HepG2 (cell line): ENCODE results near the gene AEN. TPM values are rescaled to one million over a fixed set of nuclear protein-coding genes. Genes with fewer than 3 reads are reported as not detected.

Experiments
- ATAC-seq: fragments of 200-7000 bp; cut with Tn5 transposase; 3 replicates; pipeline ENCODE4 v1.9.1; 2020; ENCODE audit warnings: mild to moderate bottlenecking, moderate library complexity
- BruUV-seq: library from RNA; stranded (reverse); fragments of 400-500 nt; replicated peaks from 2 replicates; lab custom pipeline; 2021; lab: Mats Ljungman, UMichigan
- CTCF ChIA-PET: fragments of 300-600 bp; formaldehyde crosslinking; extraction: SDS; loops from one replicate; lab custom pipeline; 2021; ENCODE audit warnings: low total read pairs, inconsistent platforms, low intra/inter-chr PET ratio; lab: Yijun Ruan, JAX
- POLR2A ChIA-PET: fragments of 350-600 bp; sonication (Branson Sonifier 250); formaldehyde crosslinking; loops from one replicate; lab custom pipeline; 2020; ENCODE audit warnings: antibody characterized with exemption, inconsistent platforms; lab: Yijun Ruan, JAX
- DNase-seq: peaks from one replicate; pipeline ENCODE4 v3.0.0-alpha.2; 2015; ENCODE audit warnings: low spot score
- FAIRE-seq: peaks from 3 replicates; lab custom pipeline; 2011; peaks lifted over from hg19 to GRCh38; lab: Jason Lieb, UNC
- H2AFZ ChIP-seq: one replicate; pipeline ENCODE4 v1.6.1; 2011; ENCODE audit warnings: low read length, inconsistent platforms
- H3K27ac ChIP-seq: fragments of 300-600 bp; 3 replicates; pipeline ENCODE4 v1.8.0; 2011; ENCODE audit warnings: mixed run types, mild to moderate bottlenecking, mixed read lengths, low read length, inconsistent platforms; ENCODE audit not compliant: insufficient read depth; ENCODE audit errors: extremely low read length
- H3K27me3 ChIP-seq, 2 experiments: fragments of 200-600 bp in 1 of 2; 2 replicates in 1 of 2; 3 replicates in 1 of 2; pipeline versions ENCODE4 v1.6.0 to v1.8.0; 2011; ENCODE audit warnings: low read length in 2 of 2, mild to moderate bottlenecking in 2 of 2, moderate library complexity in 2 of 2, inconsistent platforms in 1 of 2; ENCODE audit not compliant: insufficient read depth in 2 of 2, control insufficient read depth in 1 of 2
- H3K36me3 ChIP-seq, 2 experiments: fragments of 200-600 bp in 1 of 2; replicated peaks in 1 of 2; 2 replicates in 1 of 2; 3 replicates in 1 of 2; pipeline versions ENCODE4 v1.5.1 to v1.8.0; 2011; ENCODE audit warnings: low read length in 2 of 2, inconsistent platforms in 1 of 2; ENCODE audit not compliant: insufficient read depth in 2 of 2, control insufficient read depth in 1 of 2
- H3K4me1 ChIP-seq: 2 replicates; pipeline ENCODE4 v1.5.1; 2012; ENCODE audit warnings: low read length, inconsistent platforms; ENCODE audit not compliant: insufficient read depth
- H3K4me2 ChIP-seq: 2 replicates; pipeline ENCODE4 v1.6.0; 2011; ENCODE audit warnings: low read depth, low read length, inconsistent platforms
- H3K4me3 ChIP-seq, 3 experiments: fragments of 200-600 bp in 1 of 3; sonication (generic), shearing (Covaris generic) in 1 of 3; replicated peaks in 1 of 3; 2 replicates each; pipeline ENCODE4 v1.5.1; 2011 to 2016; ENCODE audit warnings: low read length in 3 of 3, inconsistent platforms in 2 of 3, low read depth in 2 of 3, mild to moderate bottlenecking in 2 of 3, control low read depth in 1 of 3, mixed read lengths in 1 of 3; ENCODE audit not compliant: insufficient read depth in 1 of 3
- H3K79me2 ChIP-seq: one replicate; pipeline ENCODE4 v1.6.1; 2011; ENCODE audit warnings: low read length, inconsistent platforms; ENCODE audit not compliant: insufficient read depth
- H3K9ac ChIP-seq: 2 replicates; pipeline ENCODE4 v1.6.0; 2011; ENCODE audit warnings: mild to moderate bottlenecking, low read depth, low read length, inconsistent platforms; ENCODE audit not compliant: insufficient read depth
- H3K9me3 ChIP-seq: 2 replicates; pipeline ENCODE4 v1.5.1; 2012; ENCODE audit warnings: mild to moderate bottlenecking, low read length
- H4K20me1 ChIP-seq: 2 replicates; pipeline ENCODE4 v1.6.0; 2011; ENCODE audit warnings: inconsistent platforms, mild to moderate bottlenecking, low read length, moderate library complexity; ENCODE audit not compliant: insufficient read depth
- AGO2 ChIP-seq: fragments of 200-400 bp; formaldehyde crosslinking; optimal IDR thresholded peaks from 2 replicates; pipeline ENCODE3; 2017; ENCODE audit warnings: mild to moderate bottlenecking, low read depth, low read length, moderate library complexity
- EHMT2 ChIP-seq: fragments of 200-600 bp; sonication (generic); IDR thresholded peaks from 2 replicates; pipeline ENCODE4 v1.7.0; 2017; ENCODE audit warnings: antibody characterized with exemption, low read depth, low read length, borderline replicate concordance
- HDAC1 ChIP-seq: sonication (generic); formaldehyde crosslinking; IDR thresholded peaks from 2 replicates; pipeline ENCODE4 v1.5.1; 2020; ENCODE audit warnings: mild to moderate bottlenecking, missing genetic modification reagents
- MNT ChIP-seq: fragments of 450-650 bp; IDR thresholded peaks from 2 replicates; pipeline ENCODE4 v1.6.1; 2016
- RBFOX2 ChIP-seq: fragments of 200-400 bp; formaldehyde crosslinking; IDR thresholded peaks from 2 replicates; pipeline ENCODE4 v1.6.1; 2017; ENCODE audit warnings: low read depth, mild to moderate bottlenecking, low read length
- TAF15 ChIP-seq: fragments of 200-400 bp; formaldehyde crosslinking; IDR thresholded peaks from one replicate; pipeline ENCODE4 v1.6.1; 2018; ENCODE audit warnings: mild to moderate bottlenecking, low read depth, low read length; ENCODE audit not compliant: poor library complexity, severe bottlenecking
- TOE1 ChIP-seq: sonication (generic); formaldehyde crosslinking; IDR thresholded peaks from 2 replicates; pipeline ENCODE4 v1.4.0; 2020; ENCODE audit warnings: mild to moderate bottlenecking, missing genetic modification reagents
- ZNF256 ChIP-seq: sonication (generic); formaldehyde crosslinking; conservative IDR thresholded peaks from 2 replicates; pipeline ENCODE4 v1.4.0; 2020; ENCODE audit warnings: missing genetic modification reagents
- ZNF558 ChIP-seq: sonication (generic); formaldehyde crosslinking; IDR thresholded peaks from 2 replicates; pipeline ENCODE4 v1.9.0; 2022; ENCODE audit warnings: mild to moderate bottlenecking, missing genetic modification reagents, borderline replicate concordance
- ZNF687 ChIP-seq: sonication (generic); formaldehyde crosslinking; IDR thresholded peaks from 2 replicates; pipeline ENCODE4 v1.5.1; 2020; ENCODE audit warnings: mild to moderate bottlenecking, missing genetic modification reagents, moderate library complexity
- ZNF775 ChIP-seq: sonication (generic); formaldehyde crosslinking; IDR thresholded peaks from 2 replicates; pipeline ENCODE4 v1.4.0; 2020; ENCODE audit warnings: missing genetic modification reagents, mild to moderate bottlenecking, moderate library complexity, borderline replicate concordance
- ZNF839 ChIP-seq: sonication (generic); formaldehyde crosslinking; IDR thresholded peaks from 2 replicates; pipeline ENCODE4 v1.4.0; 2020; ENCODE audit warnings: missing genetic modification reagents, mild to moderate bottlenecking, borderline replicate concordance
- ZSCAN21 ChIP-seq: sonication (generic); formaldehyde crosslinking; IDR thresholded peaks from 2 replicates; pipeline ENCODE4 v1.8.0; 2022; ENCODE audit warnings: mild to moderate bottlenecking, missing genetic modification reagents, moderate library complexity, borderline replicate concordance
- WGBS: methylation state at CpG from one replicate; pipeline ENCODE4 v1.1.6; 2017; ENCODE audit warnings: low lambda C conversion rate; 5-methylcytosine and 5-hydroxymethylcytosine counted together
- in situ Hi-C: cut with HindIII; loops from 2 replicates; pipeline ENCODE4 v1.10.0; 2017; ENCODE audit warnings: low pct_unique_long_range_greater_than_20kb; ENCODE audit not compliant: extremely low pct_ligation_motif_present
- intact Hi-C: fragments of 100-400 bp; cut with micrococcal nuclease; formaldehyde crosslinking; loops from one replicate; pipeline ENCODE4 v1.10.0; 2022; ENCODE audit not compliant: unreplicated experiment
- polyA plus RNA-seq, 8 experiments: library from polyadenylated mRNA; depleted of rRNA in 3 of 8; stranded (reverse) in 7 of 8; unstranded in 1 of 8; fragments of >200 nt; fragmentation: Illumina TruSeq in 4 of 8; extraction: Trizol in 4 of 8; gene quantifications; 2 replicates each; pipeline versions ENCODE4 v1.2.1 to v1.2.3, GENCODE V29; 2011 to 2016; ENCODE audit warnings: low read depth in 4 of 8, missing spikeins in 1 of 8, mixed read lengths in 1 of 8; ENCODE audit not compliant: insufficient read depth in 1 of 8
- total RNA-seq, 5 experiments: library from RNA; depleted of rRNA; stranded (reverse); fragments of >200 nt; fragmentation: Illumina TruSeq; extraction: Trizol; gene quantifications; 2 replicates each; pipeline ENCODE4 v1.2.3, GENCODE V29; 2016; ENCODE audit warnings: low read depth in 1 of 5
- TF ChIP-seq, protein P1 (sequence below): sonication (generic); formaldehyde crosslinking; IDR thresholded peaks from 2 replicates; pipeline ENCODE4 v1.5.1; 2020; ENCODE audit warnings: missing genetic modification reagents, mild to moderate bottlenecking, borderline replicate concordance
- TF ChIP-seq, protein P2 (sequence below): IDR thresholded peaks from 2 replicates; pipeline ENCODE4 v1.6.1; 2016; ENCODE audit warnings: low read depth, control low read depth

The AEN gene
- total and polyA plus RNA-seq, 2 of the 13 experiments (the other 11 are each of a cell fraction or from before 2014, with no cell fraction given) = 51.3 to 118 TPM

DNA sequence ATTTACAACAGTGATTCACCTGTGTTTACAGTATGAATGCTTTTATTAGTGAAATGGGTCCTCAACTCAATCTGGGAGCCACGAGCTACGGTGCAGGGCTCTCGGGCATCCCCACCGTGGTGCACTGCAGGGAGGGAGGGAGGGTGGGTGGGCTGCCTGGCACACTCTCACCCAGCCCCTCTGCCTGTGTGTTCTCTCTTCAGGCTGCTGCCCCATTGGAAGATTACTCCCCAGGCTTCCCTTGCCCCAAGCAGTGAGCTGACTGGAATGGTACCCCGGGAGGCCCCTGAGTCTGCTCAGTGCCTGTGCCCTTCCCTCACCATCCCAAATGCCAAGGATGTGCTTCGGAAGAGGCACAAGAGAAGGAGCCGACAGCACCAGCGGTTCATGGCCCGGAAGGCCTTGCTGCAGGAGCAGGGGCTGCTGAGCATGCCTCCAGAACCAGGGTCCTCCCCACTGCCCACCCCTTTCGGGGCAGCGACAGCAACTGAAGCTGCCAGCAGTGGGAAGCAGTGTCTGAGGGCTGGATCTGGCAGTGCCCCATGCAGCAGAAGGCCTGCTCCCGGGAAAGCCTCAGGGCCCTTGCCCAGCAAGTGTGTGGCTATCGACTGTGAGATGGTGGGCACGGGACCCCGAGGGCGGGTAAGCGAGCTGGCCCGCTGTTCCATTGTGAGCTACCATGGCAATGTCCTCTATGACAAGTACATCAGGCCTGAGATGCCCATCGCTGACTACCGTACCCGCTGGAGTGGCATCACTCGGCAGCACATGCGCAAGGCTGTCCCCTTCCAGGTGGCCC, 5.0 kb downstream of the AEN start:
- no peak for FAIRE-seq
- Histone ChIP-seq H3K9ac (no peak overlapping the region), H3K79me2 (peaks cover 77% of the 10 kb centered on the region), H3K4me3 (no peak overlapping the region), H3K27me3 (no peaks in the 10 kb centered on the region), H3K4me1 (peaks cover 57% of the 10 kb centered on the region), H3K36me3 (peaks cover 33 to 64% of the 10 kb centered on the region in 2 experiments), H3K4me2 (no peak overlapping the region; the same call in 1 of the 2 replicates), H3K27ac (no peak overlapping the region), H3K9me3 (no peaks in the 10 kb centered on the region), H4K20me1 (peaks cover 71% of the 10 kb centered on the region), H2AFZ (no peak overlapping the region)
- intact Hi-C loops (loop anchor here (10.0 kb wide), 1 partner anchor 209 kb away; no protein-coding TSS in a partner anchor), in situ Hi-C loops (no loop called here)
- ATAC-seq = no peak
- DNase-seq = no peak
- 85% methylated on average over 11 of the region's 23 CpGs for WGBS
- ChIA-PET POLR2A (interaction anchor here (0.6 to 2.7 kb wide), 3 partner anchors 10 to 377 kb away, joined by 4 to 19 read pairs (median 9); no protein-coding TSS in a partner anchor), CTCF (no interaction called here)
- BruUV-seq = no TSS peak
- TF ChIP-seq MNT (no peak), ZNF775 (CRISPR knock-in tag) (no peak), TAF15 (no peak), AGO2 (peak; percentile 82), ZNF558 (CRISPR knock-in tag) (no peak), HDAC1 (no peak), EHMT2 (no peak), ZSCAN21 (CRISPR knock-in tag) (no peak), ZNF256 (no peak), ZNF839 (CRISPR knock-in tag) (no peak), RBFOX2 (peak; percentile 57), ZNF687 (CRISPR knock-in tag) (peak; percentile 35; the same call in 1 of the 2 replicates), TOE1 (CRISPR knock-in tag) (no peak)
- TF ChIP-seq, protein P1, sequence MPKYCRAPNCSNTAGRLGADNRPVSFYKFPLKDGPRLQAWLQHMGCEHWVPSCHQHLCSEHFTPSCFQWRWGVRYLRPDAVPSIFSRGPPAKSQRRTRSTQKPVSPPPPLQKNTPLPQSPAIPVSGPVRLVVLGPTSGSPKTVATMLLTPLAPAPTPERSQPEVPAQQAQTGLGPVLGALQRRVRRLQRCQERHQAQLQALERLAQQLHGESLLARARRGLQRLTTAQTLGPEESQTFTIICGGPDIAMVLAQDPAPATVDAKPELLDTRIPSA (CRISPR knock-in tag) = no peak
- TF ChIP-seq, protein P2, sequence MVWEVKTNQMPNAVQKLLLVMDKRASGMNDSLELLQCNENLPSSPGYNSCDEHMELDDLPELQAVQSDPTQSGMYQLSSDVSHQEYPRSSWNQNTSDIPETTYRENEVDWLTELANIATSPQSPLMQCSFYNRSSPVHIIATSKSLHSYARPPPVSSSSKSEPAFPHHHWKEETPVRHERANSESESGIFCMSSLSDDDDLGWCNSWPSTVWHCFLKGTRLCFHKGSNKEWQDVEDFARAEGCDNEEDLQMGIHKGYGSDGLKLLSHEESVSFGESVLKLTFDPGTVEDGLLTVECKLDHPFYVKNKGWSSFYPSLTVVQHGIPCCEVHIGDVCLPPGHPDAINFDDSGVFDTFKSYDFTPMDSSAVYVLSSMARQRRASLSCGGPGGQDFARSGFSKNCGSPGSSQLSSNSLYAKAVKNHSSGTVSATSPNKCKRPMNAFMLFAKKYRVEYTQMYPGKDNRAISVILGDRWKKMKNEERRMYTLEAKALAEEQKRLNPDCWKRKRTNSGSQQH (CRISPR knock-in tag) = no peak
